Naive B cell (primary cell): ENCODE results near the gene BEND3. TPM values are rescaled to one million over a fixed set of nuclear protein-coding genes. Genes with fewer than 3 reads are reported as not detected.

ENCODE experiments used
- ATAC-seq, 2 donors: fragments of 150-1000 bp; cut with Tn5 transposase; 2 replicates each; pipeline ENCODE4 v1.10.0; 2021; ENCODE audit warnings: low read depth in 2 of 2, mild to moderate bottlenecking in 2 of 2, moderate library complexity in 2 of 2
- DNase-seq: peaks from one replicate; pipeline ENCODE4 v3.0.0; 2022
- H3K27ac Mint-ChIP-seq, 6 donors: one replicate each; pipeline ENCODE4 v1.8.0; 2020 to 2022; ENCODE audit warnings: mild to moderate bottlenecking in 6 of 6, mixed read lengths in 6 of 6, moderate library complexity in 5 of 6, inconsistent platforms in 2 of 6
- H3K27me3 Mint-ChIP-seq, 3 donors: one replicate each; pipeline ENCODE4 v1.8.0; 2021 to 2022; ENCODE audit warnings: mixed read lengths in 3 of 3, mild to moderate bottlenecking in 1 of 3
- H3K36me3 Mint-ChIP-seq, 2 donors: one replicate each; pipeline ENCODE4 v1.8.0; 2020 to 2022; ENCODE audit warnings: mixed read lengths in 2 of 2, inconsistent platforms in 1 of 2, mild to moderate bottlenecking in 1 of 2
- H3K4me1 Mint-ChIP-seq, 3 donors: one replicate each; pipeline ENCODE4 v1.8.0; 2020 to 2022; ENCODE audit warnings: mixed read lengths in 3 of 3, inconsistent platforms in 1 of 3, mild to moderate bottlenecking in 1 of 3, moderate library complexity in 1 of 3
- H3K4me3 Mint-ChIP-seq, 8 donors: one replicate each; pipeline ENCODE4 v1.8.0; 2020 to 2022; ENCODE audit warnings: mild to moderate bottlenecking in 8 of 8, mixed read lengths in 8 of 8, moderate library complexity in 8 of 8, inconsistent platforms in 2 of 8
- H3K9me3 Mint-ChIP-seq, 7 donors: one replicate each; pipeline ENCODE4 v1.8.0; 2020 to 2022; ENCODE audit warnings: mixed read lengths in 7 of 7, mild to moderate bottlenecking in 5 of 7, inconsistent platforms in 2 of 7, moderate library complexity in 1 of 7
- polyA plus RNA-seq, 6 donors: library from polyadenylated mRNA; unstranded; fragments of 300-500 nt; fragmentation: Illumina TruSeq; gene quantifications; one replicate each; pipeline ENCODE4 v1.2.3, GENCODE V29; 2021; ENCODE audit warnings: low read depth in 6 of 6

BEND3 gene
- polyA plus RNA-seq, 6 donors from 2014 or later, result 0.54 to 0.76 (median 0.63) TPM; not detected in 1

GRCh38 chr6:107115695-107116327 is 496 bp upstream of the BEND3 start:
- peak; percentile 11 to 17 for ATAC-seq
- Mint-ChIP-seq H3K4me1 (peaks cover 13 to 20% (median 13%) of the 10 kb centered on the region in 3 donors), H3K9me3 (no peaks in the 10 kb centered on the region), H3K27ac (peak overlapping the region in 4 of 6 donors; percentile 66 to 94 (median 86)), H3K4me3 (peak overlapping the region; percentile 87 to 98 (median 94)), H3K36me3 (no peaks in the 10 kb centered on the region), H3K27me3 (peaks cover 0 to 4% (median 0%) of the 10 kb centered on the region in 3 donors)
- DNase-seq, result peak; percentile 24

GRCh38 chr6:107114213-107114925 is 946 bp downstream of the BEND3 start:
- ATAC-seq (peak; percentile 61 to 65), DNase-seq (peak; percentile 68)
- peak overlapping the region; percentile 77 to 92 (median 87) for H3K4me3 Mint-ChIP-seq
- H3K27ac Mint-ChIP-seq, result peak overlapping the region in 4 of 6 donors; percentile 19 to 98 (median 68)
- H3K9me3 Mint-ChIP-seq, result no peaks in the 10 kb centered on the region
- H3K4me1 Mint-ChIP-seq, result peaks cover 13 to 20% (median 13%) of the 10 kb centered on the region in 3 donors
- peaks cover 0 to 4% (median 0%) of the 10 kb centered on the region in 3 donors for H3K27me3 Mint-ChIP-seq
- H3K36me3 Mint-ChIP-seq, result no peaks in the 10 kb centered on the region

- H3K36me3 Mint-ChIP-seq, result no peaks in the 10 kb centered on the region
- H3K27me3 Mint-ChIP-seq, result no peaks in the 10 kb centered on the region
- H3K27ac Mint-ChIP-seq, result no peak overlapping the region
- H3K9me3 Mint-ChIP-seq, result no peaks in the 10 kb centered on the region
- DNase-seq (no peak), ATAC-seq (no peak)
- H3K4me3 Mint-ChIP-seq, result peak overlapping the region in 1 of 8 donors; percentile 48
- peaks cover 0 to 7% (median 7%) of the 10 kb centered on the region in 3 donors for H3K4me1 Mint-ChIP-seq
These were observed 5.1 kb downstream of the BEND3 start for GRCh38 chr6:107110200-107110599.

GRCh38 chr6:107108201-107108890 is 7.0 kb downstream of the BEND3 start:
- H3K9me3 Mint-ChIP-seq, result no peaks in the 10 kb centered on the region
- H3K4me3 Mint-ChIP-seq, result peak overlapping the region in 1 of 8 donors; percentile 6
- H3K27me3 Mint-ChIP-seq, result no peaks in the 10 kb centered on the region
- DNase-seq (no peak), ATAC-seq (no peak)
- H3K36me3 Mint-ChIP-seq, result no peaks in the 10 kb centered on the region
- peak overlapping the region in 1 of 6 donors; percentile 26 for H3K27ac Mint-ChIP-seq
- peaks cover 0 to under 1% (median 0%) of the 10 kb centered on the region in 3 donors for H3K4me1 Mint-ChIP-seq

- no peak for ATAC-seq
- H3K9me3 Mint-ChIP-seq, result no peaks in the 10 kb centered on the region
- H3K4me1 Mint-ChIP-seq, result peaks cover 0 to under 1% (median 0%) of the 10 kb centered on the region in 3 donors
- no peaks in the 10 kb centered on the region for H3K27me3 Mint-ChIP-seq
- no peak overlapping the region for H3K4me3 Mint-ChIP-seq
- H3K36me3 Mint-ChIP-seq, result no peaks in the 10 kb centered on the region
- no peak overlapping the region for H3K27ac Mint-ChIP-seq
- DNase-seq, result no peak
These were observed 7.5 kb downstream of the BEND3 start for GRCh38 chr6:107107791-107108190.

GRCh38 chr6:107106165-107106564 is 9.2 kb downstream of the BEND3 start:
- H3K4me1 Mint-ChIP-seq, result peaks cover 8 to 9% (median 9%) of the 10 kb centered on the region in 3 donors
- H3K27ac Mint-ChIP-seq, result no peak overlapping the region
- no peaks in the 10 kb centered on the region for H3K9me3 Mint-ChIP-seq
- H3K4me3 Mint-ChIP-seq, result no peak overlapping the region
- ATAC-seq (no peak), DNase-seq (no peak)
- no peaks in the 10 kb centered on the region for H3K27me3 Mint-ChIP-seq
- no peaks in the 10 kb centered on the region for H3K36me3 Mint-ChIP-seq

- ATAC-seq (no peak), DNase-seq (no peak)
- Mint-ChIP-seq H3K27ac (peak overlapping the region in 1 of 6 donors; percentile 28), H3K9me3 (no peaks in the 10 kb centered on the region), H3K4me3 (no peak overlapping the region), H3K36me3 (no peaks in the 10 kb centered on the region), H3K4me1 (peaks cover 12 to 14% (median 13%) of the 10 kb centered on the region in 3 donors), H3K27me3 (no peaks in the 10 kb centered on the region)
These were observed 9.7 kb downstream of the BEND3 start for GRCh38 chr6:107105511-107106116.

GRCh38 chr6:107103082-107103481 is 12.2 kb downstream of the BEND3 start:
- Mint-ChIP-seq H3K27me3 (no peaks in the 10 kb centered on the region), H3K36me3 (no peaks in the 10 kb centered on the region), H3K27ac (no peak overlapping the region), H3K9me3 (no peaks in the 10 kb centered on the region), H3K4me1 (peaks cover 21 to 40% (median 33%) of the 10 kb centered on the region in 3 donors), H3K4me3 (no peak overlapping the region)
- no peak for ATAC-seq
- DNase-seq, result no peak

- Mint-ChIP-seq H3K36me3 (no peaks in the 10 kb centered on the region), H3K27me3 (no peaks in the 10 kb centered on the region)
- ATAC-seq, result no peak
These were observed 12.9 kb downstream of the BEND3 start for GRCh38 chr6:107102414-107102805.

GRCh38 chr6:107101686-107102413 is 13.5 kb downstream of the BEND3 start:
- Mint-ChIP-seq H3K4me1 (peaks cover 21 to 43% (median 36%) of the 10 kb centered on the region in 3 donors), H3K36me3 (no peaks in the 10 kb centered on the region), H3K4me3 (no peak overlapping the region)

More at GRCh38 chr6:107102414-107102805, 12.9 kb downstream of the BEND3 start:
- DNase-seq, result no peak
- peaks cover 21 to 43% (median 36%) of the 10 kb centered on the region in 3 donors for H3K4me1 Mint-ChIP-seq
- no peak overlapping the region for H3K27ac Mint-ChIP-seq
- no peak overlapping the region for H3K4me3 Mint-ChIP-seq
- H3K9me3 Mint-ChIP-seq, result no peaks in the 10 kb centered on the region

GRCh38 chr6:107101211-107101610 is 14.1 kb downstream of the BEND3 start:
- Mint-ChIP-seq H3K4me1 (peaks cover 21 to 43% (median 36%) of the 10 kb centered on the region in 3 donors), H3K4me3 (peak overlapping the region in 1 of 8 donors; percentile 65), H3K36me3 (no peaks in the 10 kb centered on the region), H3K27ac (peak overlapping the region in 2 of 6 donors; percentile 15), H3K9me3 (no peaks in the 10 kb centered on the region), H3K27me3 (no peaks in the 10 kb centered on the region)
- DNase-seq (no peak), ATAC-seq (no peak)

More at GRCh38 chr6:107101686-107102413, 13.5 kb downstream of the BEND3 start:
- no peaks in the 10 kb centered on the region for H3K27me3 Mint-ChIP-seq
- no peaks in the 10 kb centered on the region for H3K9me3 Mint-ChIP-seq
- ATAC-seq, result no peak
- peak overlapping the region in 1 of 6 donors; percentile 28 for H3K27ac Mint-ChIP-seq
- DNase-seq, result no peak

GRCh38 chr6:107098436-107099307 is 16.6 kb downstream of the BEND3 start:
- H3K27ac Mint-ChIP-seq, result peak overlapping the region; percentile 0 to 86 (median 25)
- H3K9me3 Mint-ChIP-seq, result no peaks in the 10 kb centered on the region
- no peak for ATAC-seq
- no peaks in the 10 kb centered on the region for H3K36me3 Mint-ChIP-seq
- no peaks in the 10 kb centered on the region for H3K27me3 Mint-ChIP-seq
- peak; percentile 6 for DNase-seq
- peak overlapping the region in 6 of 8 donors; percentile 9 to 65 (median 38) for H3K4me3 Mint-ChIP-seq
- peaks cover 21 to 43% (median 36%) of the 10 kb centered on the region in 3 donors for H3K4me1 Mint-ChIP-seq
